ENCODE measurements around the gene ZNF236.

ZNF236 gene

GRCh38 chr18:76878426-76878825 is 56.1 kb downstream of the ZNF236 start:
- no peaks in the 10 kb centered on the region for H3K27me3 ChIP-seq (ENCODE audit: insufficient read depth, low read length)
- H3K9me3 ChIP-seq (ENCODE audit: low read length) = no peaks in the 10 kb centered on the region
- peaks cover 56% of the 10 kb centered on the region for H3K36me3 ChIP-seq (ENCODE audit: insufficient read depth, low read length)
- no peak overlapping the region for H3K4me3 ChIP-seq (ENCODE audit: low read depth, low read length, poor library complexity, severe bottlenecking)
- no peak overlapping the region for H2AFZ ChIP-seq (ENCODE audit: low read length)
- H3K4me2 ChIP-seq (ENCODE audit: low read length) = no peak overlapping the region
- H3F3A ChIP-seq (ENCODE audit: insufficient read depth, low read length) = no peaks in the 10 kb centered on the region
- H3K27ac ChIP-seq (ENCODE audit: low read depth, low read length, poor library complexity, severe bottlenecking) = no peak overlapping the region
- H3K9ac ChIP-seq (ENCODE audit: low read length) = no peak overlapping the region
- H3K79me2 ChIP-seq (ENCODE audit: insufficient read depth, low read length) = no peaks in the 10 kb centered on the region
- no peaks in the 10 kb centered on the region for H3K9me2 ChIP-seq (ENCODE audit: low read depth, low read length)
- TF ChIP-seq EZH2 (IDR thresholded peaks at IDR 0.05; ENCODE audit: borderline replicate concordance, low read length) = no peak
- TF ChIP-seq CTCF (IDR thresholded peaks at IDR 0.05; ENCODE audit: low read length) = no peak
- H4K20me1 ChIP-seq (ENCODE audit: insufficient read depth, low read length) = no peaks in the 10 kb centered on the region
- H3K4me1 ChIP-seq (ENCODE audit: insufficient read depth, low read length, severe bottlenecking) = peaks cover 14% of the 10 kb centered on the region

GRCh38 chr18:76880026-76880425 is 57.7 kb downstream of the ZNF236 start:
- Histone ChIP-seq H3K27me3 (ENCODE audit: insufficient read depth, low read length) (no peaks in the 10 kb centered on the region), H4K20me1 (ENCODE audit: insufficient read depth, low read length) (no peaks in the 10 kb centered on the region), H3K4me2 (ENCODE audit: low read length) (no peak overlapping the region), H3K9me3 (ENCODE audit: low read length) (no peaks in the 10 kb centered on the region), H3K79me2 (ENCODE audit: insufficient read depth, low read length) (no peaks in the 10 kb centered on the region), H3F3A (ENCODE audit: insufficient read depth, low read length) (no peaks in the 10 kb centered on the region), H3K36me3 (ENCODE audit: insufficient read depth, low read length) (peaks cover 60% of the 10 kb centered on the region), H3K4me1 (ENCODE audit: insufficient read depth, low read length, severe bottlenecking) (peaks cover 9% of the 10 kb centered on the region), H3K27ac (ENCODE audit: low read depth, low read length, poor library complexity, severe bottlenecking) (no peak overlapping the region), H3K9me2 (ENCODE audit: low read depth, low read length) (no peaks in the 10 kb centered on the region), H2AFZ (ENCODE audit: low read length) (no peak overlapping the region), H3K9ac (ENCODE audit: low read length) (no peak overlapping the region), H3K4me3 (ENCODE audit: low read depth, low read length, poor library complexity, severe bottlenecking) (no peak overlapping the region)
- TF ChIP-seq EZH2 (IDR thresholded peaks at IDR 0.05; ENCODE audit: borderline replicate concordance, low read length) (no peak), CTCF (IDR thresholded peaks at IDR 0.05; ENCODE audit: low read length) (no peak)

GRCh38 chr18:76881744-76882143 is 59.4 kb downstream of the ZNF236 start:
- H3K9me3 ChIP-seq (ENCODE audit: low read length) = no peaks in the 10 kb centered on the region
- no peaks in the 10 kb centered on the region for H3F3A ChIP-seq (ENCODE audit: insufficient read depth, low read length)
- no peaks in the 10 kb centered on the region for H3K27me3 ChIP-seq (ENCODE audit: insufficient read depth, low read length)
- no peak overlapping the region for H3K9ac ChIP-seq (ENCODE audit: low read length)
- H3K4me3 ChIP-seq (ENCODE audit: low read depth, low read length, poor library complexity, severe bottlenecking) = no peak overlapping the region
- no peaks in the 10 kb centered on the region for H3K9me2 ChIP-seq (ENCODE audit: low read depth, low read length)
- no peak overlapping the region for H2AFZ ChIP-seq (ENCODE audit: low read length)
- TF ChIP-seq EZH2 (IDR thresholded peaks at IDR 0.05; ENCODE audit: borderline replicate concordance, low read length) = no peak
- TF ChIP-seq CTCF (IDR thresholded peaks at IDR 0.05; ENCODE audit: low read length) = no peak
- no peak overlapping the region for H3K4me2 ChIP-seq (ENCODE audit: low read length)
- H4K20me1 ChIP-seq (ENCODE audit: insufficient read depth, low read length) = no peaks in the 10 kb centered on the region
- H3K27ac ChIP-seq (ENCODE audit: low read depth, low read length, poor library complexity, severe bottlenecking) = no peak overlapping the region
- H3K36me3 ChIP-seq (ENCODE audit: insufficient read depth, low read length) = peaks cover 69% of the 10 kb centered on the region
- H3K4me1 ChIP-seq (ENCODE audit: insufficient read depth, low read length, severe bottlenecking) = no peaks in the 10 kb centered on the region
- H3K79me2 ChIP-seq (ENCODE audit: insufficient read depth, low read length) = no peaks in the 10 kb centered on the region
